HG03469 (cell line): ENCODE measurements around the gene PRSS1.

Experiments
- ATAC-seq: cut with Tn5 transposase; IDR thresholded peaks from one replicate; pipeline ENCODE4 v1.9.1; 2021; ENCODE audit warnings: mild to moderate bottlenecking, moderate library complexity, moderate number of reproducible peaks; ENCODE audit not compliant: unreplicated experiment

PRSS1 gene

DNA sequence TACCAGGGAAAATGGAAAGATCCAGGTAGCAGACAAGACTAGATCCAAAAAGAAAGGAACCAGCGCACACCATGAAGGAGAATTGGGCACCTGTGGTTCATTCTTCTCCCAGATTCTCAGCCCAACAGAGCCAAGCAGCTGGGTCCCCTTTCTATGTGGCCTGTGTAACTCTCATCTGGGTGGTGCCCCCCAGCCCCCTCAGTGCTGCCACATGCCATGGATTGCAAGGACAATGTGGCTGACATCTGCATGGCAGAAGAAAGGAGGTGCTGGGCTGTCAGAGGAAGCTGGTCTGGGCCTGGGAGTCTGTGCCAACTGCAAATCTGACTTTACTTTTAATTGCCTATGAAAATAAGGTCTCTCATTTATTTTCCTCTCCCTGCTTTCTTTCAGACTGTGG, 42.9 kb downstream of the PRSS1 start:
- ATAC-seq: no peak

DNA sequence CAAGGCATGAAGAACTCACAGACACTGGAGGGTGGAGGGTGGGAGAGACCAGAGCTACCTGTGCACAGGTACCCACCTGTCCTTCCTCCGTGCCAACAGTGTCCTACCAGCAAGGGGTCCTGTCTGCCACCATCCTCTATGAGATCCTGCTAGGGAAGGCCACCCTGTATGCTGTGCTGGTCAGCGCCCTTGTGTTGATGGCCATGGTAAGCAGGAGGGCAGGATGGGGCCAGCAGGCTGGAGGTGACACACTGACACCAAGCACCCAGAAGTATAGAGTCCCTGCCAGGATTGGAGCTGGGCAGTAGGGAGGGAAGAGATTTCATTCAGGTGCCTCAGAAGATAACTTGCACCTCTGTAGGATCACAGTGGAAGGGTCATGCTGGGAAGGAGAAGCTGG, 43.3 kb downstream of the PRSS1 start:
- no peak for ATAC-seq

DNA sequence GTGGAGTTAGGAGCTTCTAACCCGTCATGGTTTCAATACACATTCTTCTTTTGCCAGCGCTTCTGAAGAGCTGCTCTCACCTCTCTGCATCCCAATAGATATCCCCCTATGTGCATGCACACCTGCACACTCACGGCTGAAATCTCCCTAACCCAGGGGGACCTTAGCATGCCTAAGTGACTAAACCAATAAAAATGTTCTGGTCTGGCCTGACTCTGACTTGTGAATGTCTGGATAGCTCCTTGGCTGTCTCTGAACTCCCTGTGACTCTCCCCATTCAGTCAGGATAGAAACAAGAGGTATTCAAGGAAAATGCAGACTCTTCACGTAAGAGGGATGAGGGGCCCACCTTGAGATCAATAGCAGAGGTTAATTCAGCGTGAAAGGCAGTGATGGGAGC, 43.9 kb downstream of the PRSS1 start:
- ATAC-seq: no peak

DNA sequence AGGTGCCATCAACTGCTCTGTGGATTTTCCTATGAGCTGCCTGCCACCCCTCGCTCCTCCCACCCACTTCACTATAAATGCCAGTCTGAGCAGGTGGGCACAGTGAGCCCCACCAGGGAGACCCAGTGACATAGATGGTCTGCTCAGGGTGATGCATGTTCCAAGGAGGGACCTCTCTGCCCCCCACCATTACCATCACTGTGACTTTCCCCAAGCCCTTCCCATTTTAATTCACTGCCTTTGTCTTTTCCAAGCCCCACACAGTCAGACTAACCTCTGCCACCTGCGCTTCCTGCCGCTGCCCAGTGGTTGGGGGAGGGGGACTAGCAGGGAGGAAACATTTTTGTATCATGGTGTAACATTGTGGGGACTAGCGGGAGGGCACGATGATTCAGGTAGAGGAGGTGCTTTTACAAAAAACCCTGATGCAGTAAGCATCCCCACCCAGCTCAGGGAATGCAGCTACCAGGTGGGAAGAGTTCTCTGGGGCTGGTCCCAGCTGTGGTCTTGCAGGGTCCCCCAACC, 46.1 kb downstream of the PRSS1 start:
- no peak for ATAC-seq

DNA sequence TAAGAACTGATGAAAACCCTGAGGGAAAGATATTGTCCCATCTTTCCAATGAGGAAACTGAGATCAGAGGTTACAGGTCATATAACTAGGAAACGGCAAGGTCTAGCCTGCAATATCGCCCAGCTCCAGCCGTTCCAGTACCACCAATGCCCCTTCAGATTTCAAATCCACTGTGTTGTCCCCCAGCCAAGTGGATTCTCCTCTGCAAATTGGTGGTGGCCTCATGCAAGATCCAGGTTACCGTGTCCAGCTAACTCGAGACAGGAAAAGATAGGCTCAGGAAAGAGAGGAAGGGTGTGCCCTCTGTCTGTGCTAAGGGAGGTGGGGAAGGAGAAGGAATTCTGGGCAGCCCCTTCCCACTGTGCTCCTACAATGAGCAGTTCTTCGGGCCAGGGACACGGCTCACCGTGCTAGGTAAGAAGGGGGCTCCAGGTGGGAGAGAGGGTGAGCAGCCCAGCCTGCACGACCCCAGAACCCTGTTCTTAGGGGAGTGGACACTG, 46.8 kb downstream of the PRSS1 start:
- no peak for ATAC-seq

DNA sequence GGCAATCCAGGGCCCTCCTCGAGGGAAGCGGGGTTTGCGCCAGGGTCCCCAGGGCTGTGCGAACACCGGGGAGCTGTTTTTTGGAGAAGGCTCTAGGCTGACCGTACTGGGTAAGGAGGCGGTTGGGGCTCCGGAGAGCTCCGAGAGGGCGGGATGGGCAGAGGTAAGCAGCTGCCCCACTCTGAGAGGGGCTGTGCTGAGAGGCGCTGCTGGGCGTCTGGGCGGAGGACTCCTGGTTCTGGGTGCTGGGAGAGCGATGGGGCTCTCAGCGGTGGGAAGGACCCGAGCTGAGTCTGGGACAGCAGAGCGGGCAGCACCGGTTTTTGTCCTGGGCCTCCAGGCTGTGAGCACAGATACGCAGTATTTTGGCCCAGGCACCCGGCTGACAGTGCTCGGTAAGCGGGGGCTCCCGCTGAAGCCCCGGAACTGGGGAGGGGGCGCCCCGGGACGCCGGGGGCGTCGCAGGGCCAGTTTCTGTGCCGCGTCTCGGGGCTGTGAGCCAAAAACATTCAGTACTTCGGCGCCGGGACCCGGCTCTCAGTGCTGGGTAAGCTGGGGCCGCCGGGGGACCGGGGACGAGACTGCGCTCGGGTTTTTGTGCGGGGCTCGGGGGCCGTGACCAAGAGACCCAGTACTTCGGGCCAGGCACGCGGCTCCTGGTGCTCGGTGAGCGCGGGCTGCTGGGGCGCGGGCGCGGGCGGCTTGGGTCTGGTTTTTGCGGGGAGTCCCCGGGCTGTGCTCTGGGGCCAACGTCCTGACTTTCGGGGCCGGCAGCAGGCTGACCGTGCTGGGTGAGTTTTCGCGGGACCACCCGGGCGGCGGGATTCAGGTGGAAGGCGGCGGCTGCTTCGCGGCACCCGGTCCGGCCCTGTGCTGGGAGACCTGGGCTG, 47.5 kb downstream of the PRSS1 start:
- ATAC-seq: no peak

DNA sequence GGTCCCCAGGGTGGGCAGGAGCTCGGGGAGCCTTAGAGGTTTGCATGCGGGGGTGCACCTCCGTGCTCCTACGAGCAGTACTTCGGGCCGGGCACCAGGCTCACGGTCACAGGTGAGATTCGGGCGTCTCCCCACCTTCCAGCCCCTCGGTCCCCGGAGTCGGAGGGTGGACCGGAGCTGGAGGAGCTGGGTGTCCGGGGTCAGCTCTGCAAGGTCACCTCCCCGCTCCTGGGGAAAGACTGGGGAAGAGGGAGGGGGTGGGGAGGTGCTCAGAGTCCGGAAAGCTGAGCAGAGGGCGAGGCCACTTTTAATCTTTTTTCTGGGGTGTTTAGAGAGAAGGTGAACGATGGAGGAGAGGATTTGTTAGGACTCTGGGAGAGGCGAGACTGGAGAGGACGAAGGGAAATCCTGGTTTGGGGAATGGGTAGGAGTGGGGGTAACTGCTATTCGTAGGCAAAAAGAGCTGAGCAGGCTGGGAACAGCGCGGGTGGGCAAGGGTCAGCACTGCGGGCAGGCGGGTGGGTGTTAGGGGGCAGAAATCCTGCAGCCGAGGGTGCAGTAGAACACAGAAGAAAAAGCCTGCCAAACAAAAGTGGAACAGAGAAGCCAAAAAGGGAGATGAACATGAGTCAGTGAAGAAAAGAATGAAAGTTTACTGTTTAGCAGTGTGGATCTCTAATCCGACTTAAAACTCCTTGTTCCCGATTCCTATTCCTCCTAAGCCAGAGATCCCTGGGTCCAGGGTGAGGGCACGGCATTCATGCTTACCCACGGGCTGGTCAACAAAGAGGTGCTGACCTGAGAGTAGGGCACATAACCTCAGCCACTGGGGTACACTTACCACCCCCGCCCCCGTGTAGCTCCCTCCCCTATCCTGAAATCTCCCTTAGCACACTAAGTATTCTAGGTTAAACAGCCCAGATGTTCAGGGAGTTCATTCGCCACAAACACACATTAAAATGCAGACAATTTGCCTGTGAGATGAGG, 48.4 kb downstream of the PRSS1 start:
- ATAC-seq: no peak

DNA sequence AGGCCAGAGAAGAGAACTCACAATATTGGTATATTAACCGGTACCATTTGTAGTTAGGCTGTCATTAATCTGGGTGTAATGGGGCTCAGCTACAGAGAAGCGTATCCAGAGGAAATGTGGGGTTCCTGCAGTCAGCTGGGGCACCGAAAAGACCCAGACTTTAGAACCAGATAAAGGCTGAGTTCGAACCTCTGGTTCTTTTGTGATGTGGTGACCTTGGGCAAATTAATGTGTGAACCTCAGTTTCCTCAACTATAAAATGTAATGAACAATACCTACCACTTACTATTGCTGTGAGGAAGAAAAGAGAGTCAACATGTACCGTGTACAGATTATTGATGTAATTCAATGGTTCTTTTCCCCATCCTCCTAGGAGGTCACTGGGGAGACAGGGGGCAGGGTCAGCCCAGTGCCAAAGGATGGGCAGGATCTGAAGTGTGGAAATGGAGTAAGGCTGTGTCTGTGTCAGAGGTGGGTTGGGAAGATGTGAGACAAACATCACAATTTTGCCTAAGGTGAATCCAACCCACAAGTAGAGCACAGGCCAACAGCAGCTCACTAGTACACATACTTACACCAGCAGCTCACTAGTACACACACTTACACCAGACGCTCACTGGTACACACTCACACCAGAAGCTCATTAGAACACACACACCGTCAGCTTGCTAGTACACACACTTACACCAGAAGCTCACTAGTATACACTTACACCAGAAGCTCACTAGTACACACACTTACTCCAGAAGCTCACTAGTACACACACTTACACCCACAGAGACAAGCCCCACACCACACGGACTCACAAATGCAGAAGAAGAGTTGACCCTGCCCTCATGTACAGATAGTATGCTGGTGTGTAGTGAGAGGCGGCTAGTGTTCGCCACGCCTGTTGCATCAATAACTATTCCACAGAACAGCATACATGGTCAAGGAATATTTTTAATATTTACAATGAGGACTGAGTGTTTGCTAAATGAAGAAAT, 49.5 kb downstream of the PRSS1 start:
- ATAC-seq: no peak

DNA sequence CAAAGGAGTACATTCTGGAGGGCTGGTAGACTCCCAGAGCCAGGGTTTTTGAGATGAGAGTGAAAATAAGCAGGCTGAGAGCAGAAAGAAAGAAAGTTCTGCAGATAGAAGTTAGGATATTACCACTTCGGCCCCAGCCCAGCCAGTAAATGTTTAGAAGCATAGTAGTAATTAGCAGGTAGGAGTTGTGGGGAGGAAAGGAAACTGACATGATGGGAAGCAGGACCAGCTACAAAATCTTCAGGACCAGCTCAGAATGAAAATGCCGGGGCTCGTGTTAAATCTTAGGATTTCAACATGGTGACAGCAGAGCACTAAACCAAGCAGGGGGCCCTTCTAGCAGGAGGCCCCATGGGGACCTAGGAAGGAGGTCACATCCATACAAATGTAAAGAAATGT, 50.2 kb downstream of the PRSS1 start:
- ATAC-seq: no peak

DNA sequence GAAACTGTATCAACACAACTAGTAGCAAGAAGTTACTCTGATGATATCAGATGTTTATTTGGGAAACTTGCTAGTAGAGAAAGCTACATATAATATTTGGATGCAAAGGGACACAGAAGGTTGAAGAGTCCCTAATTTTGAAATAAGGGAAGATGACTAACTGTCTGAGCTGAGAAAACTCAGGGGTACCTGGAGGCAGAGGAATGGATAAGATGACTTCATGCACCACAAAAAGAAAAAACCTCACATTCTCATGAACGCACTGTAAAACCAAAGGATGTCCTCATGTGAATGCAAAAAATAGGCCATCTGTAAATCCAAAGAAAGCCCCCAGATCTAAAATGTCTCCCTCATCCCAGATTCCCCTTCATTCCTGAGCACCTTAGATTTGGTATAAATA, 50.8 kb downstream of the PRSS1 start:
- no peak for ATAC-seq

DNA sequence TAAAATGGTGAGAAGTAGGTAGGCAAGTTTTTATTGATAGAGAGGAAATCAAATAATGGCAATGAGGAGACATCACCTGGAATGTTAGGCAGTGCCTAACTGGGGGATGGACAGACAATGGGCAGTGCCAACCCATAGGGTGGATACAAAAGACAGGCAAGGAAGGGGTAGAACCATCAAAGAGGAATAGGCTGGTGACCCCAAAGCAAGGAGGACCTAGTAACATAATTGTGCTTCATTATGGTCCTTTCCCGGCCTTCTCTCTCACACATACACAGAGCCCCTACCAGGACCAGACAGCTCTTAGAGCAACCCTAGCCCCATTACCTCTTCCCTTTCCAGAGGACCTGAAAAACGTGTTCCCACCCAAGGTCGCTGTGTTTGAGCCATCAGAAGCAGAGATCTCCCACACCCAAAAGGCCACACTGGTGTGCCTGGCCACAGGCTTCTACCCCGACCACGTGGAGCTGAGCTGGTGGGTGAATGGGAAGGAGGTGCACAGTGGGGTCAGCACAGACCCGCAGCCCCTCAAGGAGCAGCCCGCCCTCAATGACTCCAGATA, 51.5 kb downstream of the PRSS1 start:
- no peak for ATAC-seq

DNA sequence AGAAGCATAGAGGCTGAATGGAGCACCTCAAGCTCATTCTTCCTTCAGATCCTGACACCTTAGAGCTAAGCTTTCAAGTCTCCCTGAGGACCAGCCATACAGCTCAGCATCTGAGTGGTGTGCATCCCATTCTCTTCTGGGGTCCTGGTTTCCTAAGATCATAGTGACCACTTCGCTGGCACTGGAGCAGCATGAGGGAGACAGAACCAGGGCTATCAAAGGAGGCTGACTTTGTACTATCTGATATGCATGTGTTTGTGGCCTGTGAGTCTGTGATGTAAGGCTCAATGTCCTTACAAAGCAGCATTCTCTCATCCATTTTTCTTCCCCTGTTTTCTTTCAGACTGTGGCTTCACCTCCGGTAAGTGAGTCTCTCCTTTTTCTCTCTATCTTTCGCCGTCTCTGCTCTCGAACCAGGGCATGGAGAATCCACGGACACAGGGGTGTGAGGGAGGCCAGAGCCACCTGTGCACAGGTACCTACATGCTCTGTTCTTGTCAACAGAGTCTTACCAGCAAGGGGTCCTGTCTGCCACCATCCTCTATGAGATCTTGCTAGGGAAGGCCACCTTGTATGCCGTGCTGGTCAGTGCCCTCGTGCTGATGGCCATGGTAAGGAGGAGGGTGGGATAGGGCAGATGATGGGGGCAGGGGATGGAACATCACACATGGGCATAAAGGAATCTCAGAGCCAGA, 52.5 kb downstream of the PRSS1 start:
- no peak for ATAC-seq

DNA sequence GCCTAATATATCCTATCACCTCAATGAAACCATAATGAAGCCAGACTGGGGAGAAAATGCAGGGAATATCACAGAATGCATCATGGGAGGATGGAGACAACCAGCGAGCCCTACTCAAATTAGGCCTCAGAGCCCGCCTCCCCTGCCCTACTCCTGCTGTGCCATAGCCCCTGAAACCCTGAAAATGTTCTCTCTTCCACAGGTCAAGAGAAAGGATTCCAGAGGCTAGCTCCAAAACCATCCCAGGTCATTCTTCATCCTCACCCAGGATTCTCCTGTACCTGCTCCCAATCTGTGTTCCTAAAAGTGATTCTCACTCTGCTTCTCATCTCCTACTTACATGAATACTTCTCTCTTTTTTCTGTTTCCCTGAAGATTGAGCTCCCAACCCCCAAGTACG, 53.0 kb downstream of the PRSS1 start:
- ATAC-seq: no peak
